Neural crest cell (in vitro differentiated cells): ENCODE results near the gene ERVK3-1. TPM values are rescaled to one million over a fixed set of nuclear protein-coding genes. Genes with fewer than 3 reads are reported as not detected.

Experiments used
- DNase-seq: peaks from one replicate; pipeline ENCODE4 v3.0.0; 2021; ENCODE audit warnings: low read depth, mixed read lengths, low spot score
- H3K27ac Mint-ChIP-seq: one replicate; pipeline ENCODE4 v1.8.0; 2021; ENCODE audit warnings: mild to moderate bottlenecking, mixed read lengths; ENCODE audit not compliant: unreplicated experiment
- H3K27me3 Mint-ChIP-seq: 2 replicates; pipeline ENCODE4 v1.8.0; 2021; ENCODE audit warnings: low read depth, mild to moderate bottlenecking, mixed read lengths
- H3K36me3 Mint-ChIP-seq: 2 replicates; pipeline ENCODE4 v1.8.0; 2021; ENCODE audit warnings: low read depth, mild to moderate bottlenecking, mixed read lengths
- H3K4me1 Mint-ChIP-seq: 2 replicates; pipeline ENCODE4 v1.8.0; 2021; ENCODE audit warnings: mixed read lengths
- H3K4me3 Mint-ChIP-seq: one replicate; pipeline ENCODE4 v1.8.0; 2021; ENCODE audit warnings: mild to moderate bottlenecking, mixed read lengths
- H3K9me3 Mint-ChIP-seq: 2 replicates; pipeline ENCODE4 v1.8.0; 2021; ENCODE audit warnings: mixed read lengths
- CTCF ChIP-seq: fragments of 200-600 bp; sonication (generic); conservative IDR thresholded peaks from 2 replicates; pipeline ENCODE4 v1.5.0; 2021; ENCODE audit warnings: antibody characterized with exemption, mild to moderate bottlenecking
- total RNA-seq: library from RNA; stranded (reverse); gene quantifications from 2 replicates; pipeline ENCODE4 v1.2.1, GENCODE V29; 2021

The ERVK3-1 gene
- total RNA-seq, 1 donor from 2014 or later: 47.6 TPM

DNA sequence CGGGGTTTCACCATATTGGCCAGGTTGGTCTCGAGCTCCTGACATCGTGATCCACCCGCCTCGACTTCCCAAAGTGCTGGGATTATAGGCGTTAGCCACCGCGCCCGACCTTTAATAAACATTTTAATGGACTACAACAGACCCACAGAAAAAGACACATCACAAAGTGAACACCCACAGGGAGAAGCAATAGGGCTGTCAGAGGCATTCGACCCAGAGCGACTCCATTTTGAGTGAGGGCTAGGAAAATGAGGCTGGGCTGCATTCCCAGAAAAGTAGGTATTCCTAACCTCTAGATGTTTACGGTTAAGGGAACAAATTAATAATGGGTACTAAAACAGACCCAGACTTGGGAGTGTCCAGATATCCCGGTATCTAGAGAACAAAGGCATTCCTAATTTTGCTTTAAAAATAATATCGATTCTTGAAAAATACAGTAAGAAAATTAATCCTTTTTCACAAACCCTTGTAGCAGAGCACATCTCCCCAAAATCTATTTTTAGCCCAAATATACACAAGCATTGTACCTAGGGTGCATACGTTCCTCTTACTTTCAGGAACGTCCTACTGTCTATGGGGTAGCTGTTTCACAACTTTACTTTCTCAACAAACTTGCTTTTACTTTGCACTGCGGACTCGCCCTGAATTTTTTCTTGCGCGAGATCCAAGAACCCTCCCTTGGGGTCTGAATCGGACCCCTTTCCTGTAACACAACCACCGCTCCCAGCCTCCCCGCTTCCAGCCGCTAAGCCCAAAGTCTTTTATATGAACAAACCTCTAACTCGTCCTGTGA, 27.2 kb upstream of the ERVK3-1 start:
- no peak for TF ChIP-seq CTCF
- no peak for DNase-seq
- Mint-ChIP-seq H3K4me3 (peak overlapping the region; percentile 99), H3K9me3 (peaks cover 15% of the 10 kb centered on the region), H3K4me1 (peaks cover 35% of the 10 kb centered on the region), H3K27ac (peak overlapping the region; percentile 96), H3K36me3 (peaks cover 64% of the 10 kb centered on the region), H3K27me3 (peaks cover 5% of the 10 kb centered on the region)

GRCh38 chr19:58278541-58279041, 26.6 kb upstream of the ERVK3-1 start, which contains the start of gene ZNF8:
Gene ZNF8, plus strand, starts transcription at chr19:58278955. Its CDS starts 127 bp downstream, at chr19:58279082.
- Mint-ChIP-seq H3K9me3 (peaks cover 15% of the 10 kb centered on the region), H3K27ac (peak within 1 kb of the TSS; percentile 97), H3K36me3 (peaks cover 68% of the 10 kb centered on the region), H3K4me1 (peaks cover 35% of the 10 kb centered on the region), H3K4me3 (peak within 1 kb of the TSS; percentile 99), H3K27me3 (peaks cover 5% of the 10 kb centered on the region)
- peak; percentile 92 for DNase-seq
- no peak for TF ChIP-seq CTCF

DNA sequence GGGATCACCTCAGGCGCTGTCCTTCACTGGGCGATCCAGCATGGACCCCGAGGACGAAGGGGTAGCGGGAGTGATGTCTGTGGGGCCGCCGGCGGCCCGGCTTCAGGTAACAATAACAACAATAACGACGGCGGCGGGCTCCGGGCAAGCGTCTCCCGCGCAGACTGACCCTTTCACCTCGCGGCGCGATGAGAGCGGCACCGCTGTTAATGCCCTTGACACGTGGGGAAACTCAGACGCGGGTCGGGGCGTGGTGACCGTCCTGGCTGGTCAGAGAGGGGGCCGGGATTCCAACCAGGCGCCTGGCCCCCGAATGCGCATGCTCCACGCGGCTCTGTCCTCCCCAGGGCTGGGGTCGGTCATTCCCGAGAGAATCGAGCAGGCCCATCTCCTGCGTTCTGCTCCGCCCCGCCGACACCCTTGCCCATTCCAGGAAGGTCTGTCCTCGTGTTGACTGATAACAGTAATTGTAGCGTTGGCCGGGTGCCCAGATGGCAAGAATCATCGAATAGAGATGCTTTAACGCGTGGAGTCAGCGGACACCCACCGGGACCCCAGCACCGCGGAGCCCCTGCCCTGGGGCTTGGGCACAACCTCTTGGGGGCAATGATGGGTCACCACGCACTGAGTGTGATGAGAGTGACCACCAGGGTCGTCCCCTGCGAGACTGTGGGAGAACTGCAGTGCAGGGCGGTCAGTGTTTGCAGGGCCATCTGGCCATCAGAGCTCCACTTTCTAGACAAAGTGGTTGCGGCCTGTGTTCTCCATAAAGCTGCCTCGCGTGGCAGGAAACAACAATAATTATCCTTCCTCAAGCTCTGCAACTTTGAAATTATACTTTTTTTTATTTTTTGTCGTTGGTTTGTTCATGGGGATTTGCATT, 25.9 kb upstream of the ERVK3-1 start:
- TF ChIP-seq CTCF: no peak
- Mint-ChIP-seq H3K27me3 (peaks cover 5% of the 10 kb centered on the region), H3K27ac (peak overlapping the region; percentile 97), H3K9me3 (peaks cover 13% of the 10 kb centered on the region), H3K4me1 (peaks cover 35% of the 10 kb centered on the region), H3K36me3 (peaks cover 65% of the 10 kb centered on the region), H3K4me3 (peak overlapping the region; percentile 99)
- DNase-seq: peak; percentile 70

GRCh38 chr19:58279925-58280316, 25.3 kb upstream of the ERVK3-1 start:
- H3K36me3 Mint-ChIP-seq: peaks cover 60% of the 10 kb centered on the region
- peaks cover 8% of the 10 kb centered on the region for H3K9me3 Mint-ChIP-seq
- DNase-seq: no peak

More at GRCh38 chr19:58279925-58280316, 25.3 kb upstream of the ERVK3-1 start:
- H3K4me1 Mint-ChIP-seq: peaks cover 35% of the 10 kb centered on the region
- no peak for TF ChIP-seq CTCF
- H3K27ac Mint-ChIP-seq: peak overlapping the region; percentile 97
- H3K4me3 Mint-ChIP-seq: peak overlapping the region; percentile 99
- peaks cover 5% of the 10 kb centered on the region for H3K27me3 Mint-ChIP-seq
